GM21529 (cell line): ENCODE results near the gene SPOPL.

ENCODE experiments used
- ATAC-seq: cut with Tn5 transposase; IDR thresholded peaks from one replicate; pipeline ENCODE4 v1.9.1; 2021; ENCODE audit not compliant: unreplicated experiment

SPOPL gene

DNA sequence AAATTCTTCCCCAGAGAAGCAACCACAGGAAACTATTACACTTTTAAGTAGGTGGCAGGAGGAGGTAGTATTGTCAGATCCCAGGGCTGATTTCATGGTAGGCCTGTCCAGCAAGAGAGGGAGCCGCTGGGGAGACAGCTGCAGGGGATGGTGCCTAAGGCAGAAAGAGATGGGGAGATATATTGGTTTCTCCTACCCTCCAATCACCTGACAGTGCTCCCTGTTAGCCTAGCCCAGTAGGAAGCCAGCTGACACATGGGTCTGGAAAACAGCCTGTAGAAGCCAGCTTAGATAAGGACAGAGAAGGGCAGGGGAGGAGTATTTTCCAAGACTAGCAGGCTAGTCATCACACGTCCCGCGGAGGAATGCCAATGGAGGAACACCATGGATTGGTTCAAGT lies 8.2 kb upstream of the SPOPL start:
- no peak for ATAC-seq

DNA sequence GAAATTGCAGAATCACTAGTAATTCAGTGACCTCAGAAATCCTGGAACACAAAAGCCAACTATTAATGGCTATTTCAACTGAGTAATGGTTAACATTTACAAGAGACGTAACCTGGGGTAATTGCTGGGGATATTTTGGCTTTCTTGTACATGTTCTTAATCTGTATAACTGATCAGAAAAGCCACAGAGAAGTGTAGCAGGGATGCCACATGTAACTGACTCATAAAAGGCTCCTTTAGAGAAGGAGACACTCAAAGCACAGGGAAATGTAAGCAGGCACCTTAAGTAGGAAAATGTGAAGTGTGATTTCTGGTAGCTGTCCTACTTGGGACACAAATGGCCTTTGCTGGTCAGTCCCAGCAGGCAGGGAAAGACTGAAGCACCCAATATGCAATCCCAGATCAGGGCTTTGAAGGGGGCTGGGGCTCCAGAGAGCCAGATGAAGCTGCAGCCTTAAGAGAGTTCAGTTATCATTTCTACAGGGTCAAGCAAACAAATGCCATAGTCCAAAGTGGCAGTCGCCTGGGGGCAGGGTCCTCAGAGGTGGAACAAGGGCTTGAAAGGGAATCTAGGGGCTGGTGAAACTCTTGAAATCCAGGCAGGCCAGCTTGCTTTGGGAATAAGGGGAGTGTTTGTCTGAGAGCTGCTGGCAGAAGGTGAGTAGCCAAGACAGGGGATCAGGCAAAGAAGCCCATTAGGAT lies 7.2 kb upstream of the SPOPL start:
- no peak for ATAC-seq

DNA sequence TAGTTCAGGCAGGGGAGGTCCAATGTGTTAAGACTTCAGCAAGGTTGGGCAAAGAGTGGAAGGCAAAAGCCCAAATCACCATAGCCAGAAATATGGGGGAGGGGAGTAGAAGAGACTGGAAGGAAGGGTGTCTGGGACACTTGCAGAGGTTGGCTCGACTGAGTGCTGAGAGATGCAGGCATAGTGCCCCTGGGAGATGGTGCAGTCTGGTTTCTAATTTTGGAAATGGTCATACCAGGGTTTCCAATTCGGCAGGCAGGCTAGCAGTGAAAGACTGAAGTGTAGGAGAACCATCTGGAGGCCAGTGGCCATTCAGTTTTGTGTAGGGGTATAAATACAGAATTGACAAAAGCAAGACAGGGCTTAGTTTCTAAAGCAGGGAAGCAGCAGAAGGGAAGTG lies 6.2 kb upstream of the SPOPL start:
- no peak for ATAC-seq

DNA sequence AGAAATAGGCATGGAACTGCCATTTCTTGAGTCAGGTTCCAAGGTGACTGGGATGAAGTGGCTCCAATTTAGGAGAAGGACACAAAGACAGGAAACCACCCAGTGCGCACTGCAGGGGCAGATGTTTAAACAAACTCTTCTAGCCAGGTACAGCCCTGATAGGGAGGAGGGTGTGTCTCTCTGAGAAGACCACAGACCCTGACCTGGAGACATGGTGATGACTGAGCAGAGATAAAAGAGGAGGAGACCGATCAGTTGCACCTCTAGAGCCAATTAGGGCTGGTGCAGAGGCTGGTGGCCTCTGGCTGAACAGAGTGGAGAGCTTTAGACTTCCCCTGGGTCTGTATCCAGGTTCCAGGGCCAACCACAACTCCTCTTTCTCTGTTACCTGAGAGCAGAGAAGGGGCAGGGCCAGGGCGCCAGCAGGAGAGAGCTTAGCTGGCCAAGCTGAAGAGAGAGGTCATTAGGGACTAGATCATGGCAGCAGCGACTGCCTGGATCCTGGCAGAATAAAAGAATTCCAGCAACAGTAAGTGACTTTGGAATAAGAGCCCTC lies 5.4 kb upstream of the SPOPL start:
- ATAC-seq: no peak

DNA sequence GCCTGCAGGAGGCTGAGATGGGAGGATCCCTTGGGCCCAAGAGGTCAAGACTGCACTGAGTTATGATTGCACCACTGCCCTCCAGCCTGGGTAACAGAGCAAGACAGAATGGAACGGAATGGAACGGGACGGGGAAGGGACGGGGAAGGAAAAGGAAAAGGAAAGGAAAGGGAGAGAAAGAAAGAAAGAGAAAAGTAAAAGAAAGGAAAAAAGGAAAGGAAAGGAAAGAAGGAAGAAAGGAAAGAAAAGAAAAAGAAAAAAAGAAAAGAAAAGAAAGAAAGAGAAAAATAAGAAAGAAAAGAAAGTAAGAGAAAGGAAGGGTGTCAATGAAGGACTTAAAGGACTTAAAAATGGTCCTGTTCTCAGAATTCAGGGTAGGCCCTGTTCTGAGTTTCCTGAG lies 4.3 kb upstream of the SPOPL start:
- no peak for ATAC-seq

DNA sequence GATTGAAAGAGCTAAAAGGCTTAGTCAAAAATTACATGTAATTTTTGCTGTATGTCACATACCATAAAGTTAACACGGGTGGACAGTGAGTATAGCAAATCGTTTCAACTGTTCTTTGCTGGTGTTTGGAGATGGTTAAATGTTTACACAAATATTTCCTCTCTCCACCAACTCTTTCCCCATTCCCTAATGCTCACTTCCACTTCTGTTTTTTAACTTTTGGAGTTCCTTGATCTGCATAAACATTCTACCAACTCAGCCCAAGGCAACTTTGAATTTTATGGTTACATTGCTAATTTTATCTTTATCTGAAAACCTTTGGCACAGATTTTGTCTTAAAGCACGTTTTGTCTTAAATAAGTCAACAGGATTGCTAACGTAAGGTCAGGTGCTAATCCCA lies 1.9 kb upstream of the SPOPL start:
- no peak for ATAC-seq

DNA sequence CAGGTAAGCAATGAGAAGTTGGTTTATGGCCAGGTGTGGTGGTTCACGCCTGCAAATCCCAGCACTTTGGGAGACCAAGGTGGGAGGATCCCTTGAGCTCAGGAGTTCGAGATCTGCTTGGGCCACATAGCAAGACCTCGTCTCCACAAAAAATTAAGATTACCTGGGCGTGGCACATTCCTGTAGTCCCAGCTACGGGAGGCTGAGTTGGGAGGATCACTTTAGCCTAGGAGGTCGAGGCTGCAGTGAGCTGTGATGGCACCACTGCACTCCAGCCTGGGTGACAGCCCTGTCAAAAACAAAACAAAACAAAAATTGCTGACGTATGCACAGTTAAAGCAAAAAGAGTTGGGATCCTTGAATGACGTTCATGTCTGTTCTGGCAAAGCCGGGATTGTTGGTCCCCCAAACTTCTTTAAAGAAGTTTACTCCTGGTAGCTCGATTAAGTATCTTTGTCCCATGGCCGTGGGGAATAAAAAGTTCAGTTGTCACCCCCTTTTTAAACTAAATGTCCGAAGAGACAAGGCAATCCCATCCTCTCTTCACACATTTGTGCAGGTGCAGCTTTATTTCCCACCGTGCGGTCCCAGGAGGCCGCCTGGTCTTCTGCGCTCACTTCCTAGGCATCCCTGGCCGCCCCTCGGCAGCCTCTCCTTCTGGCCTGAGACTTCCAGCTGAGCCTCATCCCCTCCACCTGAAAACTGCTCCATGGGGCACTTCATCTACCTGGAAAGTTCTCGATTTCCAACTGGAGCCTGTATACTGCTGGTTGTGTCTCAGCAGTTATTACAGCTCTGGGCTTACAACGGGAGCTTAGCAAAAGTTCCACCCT lies 762 bp upstream of the SPOPL start:
- peak; percentile 1 for ATAC-seq

DNA sequence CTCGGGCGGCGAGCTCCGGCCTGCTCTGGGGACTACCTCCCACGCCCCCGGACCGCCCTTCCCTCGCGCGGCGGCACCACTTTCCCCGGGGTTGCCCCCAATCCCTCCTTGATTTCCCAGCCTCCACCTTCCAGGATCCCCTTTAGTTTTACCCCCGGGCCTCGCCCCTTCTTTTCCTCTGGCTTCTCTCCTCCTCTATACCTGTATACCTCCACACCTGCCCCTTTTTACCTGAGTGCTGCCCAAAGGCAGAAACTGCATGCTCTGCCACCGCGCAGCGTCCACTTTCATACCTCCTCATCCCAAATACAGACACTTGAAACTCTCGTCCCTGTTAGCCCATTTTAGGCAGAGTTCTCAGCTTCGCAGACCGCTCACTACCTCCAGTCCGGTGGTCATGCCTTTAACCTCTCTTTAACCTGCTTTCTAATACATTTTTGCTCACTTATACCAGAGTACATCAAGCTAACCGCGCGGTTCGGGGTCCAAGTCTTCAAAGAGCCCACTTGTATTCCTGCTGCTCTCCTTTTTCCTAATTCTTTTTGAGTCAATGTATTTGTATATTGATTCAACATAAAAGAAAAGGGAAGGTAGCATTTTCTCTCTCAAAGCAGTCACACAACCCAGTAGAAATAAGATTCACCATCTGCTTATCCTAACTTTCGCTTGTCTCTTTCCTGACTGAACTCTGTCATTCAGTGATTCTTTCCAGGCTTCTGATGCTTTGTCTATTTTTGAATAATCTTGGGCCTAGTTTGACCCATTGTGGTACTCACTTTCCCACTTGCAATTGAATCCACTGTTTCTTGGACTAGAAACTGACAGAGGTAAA lies 901 bp downstream of the SPOPL start:
- peak; percentile 1 for ATAC-seq

DNA sequence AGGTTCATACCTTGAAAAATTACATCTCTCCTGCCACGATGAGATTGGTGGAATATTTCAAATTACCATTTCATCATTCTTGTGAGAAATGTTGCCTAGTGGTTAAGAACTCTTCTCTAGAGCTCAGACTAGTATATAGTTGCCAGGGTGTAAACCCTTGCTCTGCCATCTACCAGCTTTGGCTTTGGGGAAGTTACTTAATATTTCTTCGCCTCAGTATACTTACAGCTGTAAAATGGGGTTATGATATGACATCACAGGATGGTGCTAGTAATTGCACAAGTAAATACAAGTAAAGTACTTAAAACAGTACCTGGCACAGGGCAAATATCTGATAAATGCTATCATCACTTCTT lies 1.5 kb downstream of the SPOPL start:
- peak; percentile 11 for ATAC-seq

DNA sequence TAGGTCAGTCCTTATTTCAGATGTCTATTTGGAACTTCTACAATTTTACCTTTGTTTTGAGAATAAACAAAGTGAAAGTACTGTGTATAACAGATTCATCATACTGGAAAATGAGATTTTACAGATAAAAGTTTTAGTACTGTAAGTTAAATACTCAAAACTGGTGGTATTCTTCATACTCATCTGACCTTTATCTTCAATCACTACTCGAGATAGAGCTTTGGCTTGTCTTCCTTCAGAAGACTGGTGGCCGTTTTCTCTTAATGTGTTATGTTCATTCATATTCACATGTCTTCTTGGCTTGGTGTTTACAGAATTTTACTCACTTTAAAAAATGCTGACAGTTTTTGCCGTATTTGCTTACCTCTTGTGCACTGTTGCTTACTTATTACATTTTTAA lies 2.1 kb downstream of the SPOPL start:
- no peak for ATAC-seq

DNA sequence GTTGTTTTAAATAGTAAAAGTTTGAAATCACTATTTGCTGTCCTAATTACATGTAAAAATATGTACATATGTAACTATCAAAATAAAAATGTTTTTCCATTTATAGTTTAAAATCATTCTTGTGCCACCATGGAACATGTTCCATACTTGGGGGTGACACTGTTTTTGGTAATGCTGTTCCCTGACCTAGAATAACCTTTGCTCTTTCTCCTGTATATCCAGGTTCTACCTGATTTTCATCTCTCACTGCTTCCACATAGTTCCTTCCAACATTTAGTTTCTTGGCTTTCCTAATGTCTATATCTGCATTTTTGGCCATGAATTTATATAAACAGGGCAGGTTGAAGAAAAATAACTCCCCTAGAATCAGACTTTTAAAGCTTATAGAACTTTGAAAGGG lies 2.5 kb downstream of the SPOPL start:
- ATAC-seq: no peak

DNA sequence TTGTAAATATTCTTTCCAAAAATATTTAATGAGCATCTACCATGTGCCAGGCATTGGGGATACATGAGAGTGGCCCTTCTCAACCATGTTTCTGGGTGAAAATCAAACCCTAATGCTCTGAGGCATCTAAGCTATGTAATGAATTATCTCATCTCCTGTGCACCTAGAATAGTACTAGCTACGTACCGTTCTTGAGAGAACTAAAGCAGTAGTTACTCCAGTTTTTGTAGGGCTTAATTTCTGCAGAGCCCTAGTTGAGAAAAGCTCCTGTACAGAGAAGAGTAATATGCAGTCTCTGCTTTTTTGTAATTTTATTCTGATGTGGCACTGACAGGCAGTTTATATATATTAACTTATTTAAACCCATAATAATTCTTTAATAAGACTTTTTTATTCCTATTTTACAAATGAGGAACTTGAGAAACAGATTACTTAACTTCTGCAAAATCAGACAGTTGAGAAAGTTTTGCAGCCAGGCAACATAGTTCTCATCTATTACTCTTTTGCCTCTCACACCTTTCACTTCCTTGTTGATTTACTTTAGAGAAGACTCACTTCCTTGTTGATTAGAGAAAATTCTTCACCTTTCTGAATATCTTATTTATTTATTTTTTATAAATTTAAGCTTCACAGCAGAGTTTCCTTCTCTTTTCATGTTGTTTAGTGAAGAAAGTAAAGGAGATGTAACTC lies 3.1 kb downstream of the SPOPL start:
- peak; percentile 45 for ATAC-seq

DNA sequence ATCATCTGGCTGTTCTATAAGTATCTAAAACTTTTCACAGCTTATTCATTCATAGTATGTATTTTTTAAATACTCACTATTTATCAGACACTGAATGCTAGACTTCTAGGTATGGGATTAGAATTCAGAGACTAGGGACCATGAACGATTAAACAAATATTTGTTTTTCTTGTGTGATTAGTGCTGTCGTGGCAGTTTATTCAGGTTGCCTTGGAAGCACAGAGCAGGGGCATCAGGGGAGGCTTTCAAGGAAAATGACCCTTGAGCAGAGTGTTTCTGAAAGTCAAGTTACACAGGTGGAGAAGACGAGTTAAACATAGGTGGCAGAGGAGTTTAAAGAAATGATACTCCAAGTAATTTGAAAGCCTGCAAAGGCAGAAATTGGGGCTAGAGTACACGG lies 5.7 kb downstream of the SPOPL start:
- no peak for ATAC-seq

DNA sequence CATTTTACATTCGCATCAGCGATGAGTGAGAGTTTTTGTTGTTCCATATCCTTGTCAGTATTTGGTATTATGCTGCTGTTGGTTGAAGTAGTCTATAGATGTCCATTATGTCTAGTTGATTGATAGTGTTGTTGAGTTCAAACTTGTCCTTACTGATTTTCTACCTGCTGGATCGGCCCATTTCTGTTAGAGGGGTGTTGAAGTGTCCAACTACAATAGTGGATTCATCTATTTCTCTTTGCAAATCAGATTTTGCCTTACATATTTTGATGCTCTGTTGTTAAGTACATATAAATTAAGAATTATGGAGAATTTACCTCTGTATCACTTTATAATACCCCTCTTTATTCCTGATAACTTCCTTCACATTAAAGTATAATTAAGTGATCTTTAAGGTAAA lies 8.7 kb downstream of the SPOPL start:
- no peak for ATAC-seq

DNA sequence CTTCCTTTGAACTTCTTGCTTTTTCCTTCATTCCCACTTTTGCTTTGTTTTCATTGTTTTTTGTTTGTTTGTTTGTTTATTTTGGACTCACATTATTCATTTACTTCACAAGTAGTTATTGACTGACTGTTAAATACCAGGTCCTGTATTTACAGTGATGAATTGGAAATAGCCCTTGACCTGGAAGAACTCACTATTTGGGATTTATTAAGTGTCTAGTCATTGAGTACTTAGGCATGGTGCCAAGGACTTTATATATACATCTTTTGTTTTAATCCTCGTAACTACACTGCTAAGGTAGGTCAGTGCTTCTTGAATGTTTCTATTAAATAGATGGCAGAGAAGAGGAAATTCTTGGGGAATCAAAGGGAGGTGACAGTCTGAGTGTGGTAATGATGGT lies 11.1 kb downstream of the SPOPL start:
- ATAC-seq: no peak

DNA sequence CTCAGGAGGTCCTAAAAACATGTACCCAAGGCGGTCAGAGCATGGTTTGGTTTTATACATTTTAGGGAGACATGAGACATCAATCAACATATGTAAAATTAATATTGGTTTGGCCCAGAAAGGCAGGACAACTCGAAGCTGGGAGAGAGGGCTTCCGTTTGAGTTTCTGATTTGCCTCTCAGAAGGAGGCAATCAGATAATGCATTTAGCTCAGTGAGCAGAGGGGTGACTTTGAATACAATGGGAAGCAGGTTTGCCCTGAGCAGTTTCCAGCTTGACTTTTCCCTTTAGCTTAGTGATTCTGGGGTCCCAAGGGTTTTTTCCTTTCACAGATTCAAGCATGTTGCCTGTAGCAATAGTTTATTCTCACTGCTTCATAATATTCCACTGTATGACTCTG lies 12.6 kb downstream of the SPOPL start:
- ATAC-seq: no peak

DNA sequence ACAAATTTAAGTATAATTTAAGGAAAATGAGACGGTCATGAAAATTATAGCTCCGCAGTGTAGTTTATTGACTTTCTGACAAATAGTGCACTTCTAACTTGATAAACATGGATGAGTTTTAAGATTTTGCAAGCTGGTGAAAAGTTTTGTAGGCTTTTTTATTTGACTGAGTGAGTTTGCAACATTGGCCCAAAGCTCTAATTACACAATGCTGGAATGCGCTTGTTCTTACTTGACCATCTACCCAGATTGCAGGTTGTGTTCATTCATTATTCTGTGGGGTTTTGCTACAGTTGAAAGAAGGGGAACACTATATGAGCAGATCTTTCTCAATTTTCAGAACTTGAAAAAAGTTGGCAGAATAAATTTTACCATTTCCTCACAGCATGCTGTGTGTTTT lies 13.5 kb downstream of the SPOPL start:
- no peak for ATAC-seq

DNA sequence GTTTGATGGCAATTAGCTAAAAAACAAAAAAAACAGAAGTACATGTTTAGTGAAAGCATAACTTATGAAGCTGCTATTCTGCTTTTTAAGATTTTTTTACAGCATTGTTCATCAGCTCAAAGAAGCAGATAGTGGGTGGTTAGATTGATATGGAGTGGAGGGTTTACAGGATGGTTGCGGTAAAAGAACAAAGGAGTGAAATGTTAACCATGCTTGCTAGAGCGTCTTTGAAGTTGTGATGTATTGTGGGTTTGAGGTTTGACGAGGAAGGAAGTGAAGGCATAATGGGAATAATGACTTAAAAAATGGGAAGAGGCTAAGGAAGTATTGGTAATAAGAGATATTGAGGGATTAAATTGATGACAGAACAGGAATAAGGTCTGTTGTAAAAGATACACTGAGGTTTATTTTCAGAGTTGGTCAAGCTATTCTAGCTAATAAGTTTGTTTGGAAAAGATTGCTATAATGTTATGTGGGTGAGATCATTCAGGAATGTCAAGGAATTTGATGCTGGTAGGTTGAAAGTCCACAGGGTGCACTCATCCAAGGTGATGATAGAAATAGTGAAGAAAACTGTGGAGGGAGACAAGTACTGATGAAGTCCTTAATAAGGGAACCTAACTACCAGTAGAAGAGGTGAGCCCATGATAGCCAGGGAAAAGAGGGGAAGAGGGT lies 14.6 kb downstream of the SPOPL start:
- no peak for ATAC-seq

DNA sequence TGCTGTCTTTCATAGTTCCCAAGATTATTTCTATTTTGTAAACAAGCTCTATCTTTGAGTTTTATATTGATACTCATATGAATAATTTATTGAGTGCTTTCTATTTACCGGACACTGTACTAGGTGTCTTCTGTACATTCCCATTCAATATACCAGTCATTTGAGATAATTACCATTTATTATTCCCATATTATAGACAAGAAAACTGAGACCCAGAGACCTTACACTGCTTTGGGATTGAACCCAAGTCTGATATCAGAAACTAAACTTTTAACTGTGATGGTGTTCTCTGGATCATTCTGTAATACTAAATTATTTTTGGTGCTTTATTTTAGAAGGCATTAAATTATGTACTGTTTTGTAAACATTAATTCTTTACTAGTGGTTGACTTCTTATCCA lies 17.3 kb downstream of the SPOPL start:
- no peak for ATAC-seq

DNA sequence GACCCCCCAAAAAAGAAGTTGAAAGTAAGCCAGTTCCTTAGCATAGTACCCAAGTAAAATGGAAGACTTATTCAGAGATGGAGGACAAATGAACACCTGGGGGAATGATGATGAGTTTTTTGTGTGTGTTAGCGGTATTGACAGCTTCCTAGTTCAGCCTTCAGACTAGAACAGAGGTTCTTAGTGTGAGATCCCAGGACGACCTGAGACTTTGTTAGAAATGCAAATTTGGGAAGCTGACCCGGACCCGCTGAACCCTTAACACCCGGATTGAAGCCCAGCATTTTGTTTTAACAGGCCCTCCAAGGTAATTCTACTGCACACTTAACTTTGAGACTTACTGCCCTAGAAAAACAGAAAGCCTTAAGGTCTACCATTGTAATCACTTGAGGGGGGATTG lies 20.3 kb downstream of the SPOPL start:
- ATAC-seq: no peak
